ENCODE data around the gene PIGH.

DNA sequence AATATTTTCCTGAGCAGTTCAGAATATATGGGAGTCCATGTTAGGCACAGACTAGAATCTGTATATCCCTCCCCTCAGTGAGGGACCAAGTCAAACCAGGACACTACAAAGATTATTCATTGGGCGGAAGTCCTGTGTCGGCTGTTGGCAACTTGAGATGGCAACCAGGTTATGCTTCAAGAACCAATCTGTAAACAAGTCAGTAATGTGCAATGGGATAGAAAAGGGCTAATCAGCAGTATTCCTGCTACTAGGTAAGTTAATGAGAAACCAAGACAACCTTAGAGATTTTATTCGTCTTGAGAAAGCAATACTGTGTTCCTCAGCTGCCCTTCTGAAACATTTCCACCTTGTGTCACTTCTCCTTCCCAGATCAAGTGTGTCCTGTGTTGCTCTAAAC is 46.1 kb upstream of the PIGH start:
- TF ChIP-seq, protein P1, sequence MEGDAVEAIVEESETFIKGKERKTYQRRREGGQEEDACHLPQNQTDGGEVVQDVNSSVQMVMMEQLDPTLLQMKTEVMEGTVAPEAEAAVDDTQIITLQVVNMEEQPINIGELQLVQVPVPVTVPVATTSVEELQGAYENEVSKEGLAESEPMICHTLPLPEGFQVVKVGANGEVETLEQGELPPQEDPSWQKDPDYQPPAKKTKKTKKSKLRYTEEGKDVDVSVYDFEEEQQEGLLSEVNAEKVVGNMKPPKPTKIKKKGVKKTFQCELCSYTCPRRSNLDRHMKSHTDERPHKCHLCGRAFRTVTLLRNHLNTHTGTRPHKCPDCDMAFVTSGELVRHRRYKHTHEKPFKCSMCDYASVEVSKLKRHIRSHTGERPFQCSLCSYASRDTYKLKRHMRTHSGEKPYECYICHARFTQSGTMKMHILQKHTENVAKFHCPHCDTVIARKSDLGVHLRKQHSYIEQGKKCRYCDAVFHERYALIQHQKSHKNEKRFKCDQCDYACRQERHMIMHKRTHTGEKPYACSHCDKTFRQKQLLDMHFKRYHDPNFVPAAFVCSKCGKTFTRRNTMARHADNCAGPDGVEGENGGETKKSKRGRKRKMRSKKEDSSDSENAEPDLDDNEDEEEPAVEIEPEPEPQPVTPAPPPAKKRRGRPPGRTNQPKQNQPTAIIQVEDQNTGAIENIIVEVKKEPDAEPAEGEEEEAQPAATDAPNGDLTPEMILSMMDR (IDR thresholded peaks at IDR 0.05) = no peak
- TF ChIP-seq EP300 (IDR thresholded peaks at IDR 0.05) (no peak), POLR2A (IDR thresholded peaks at IDR 0.05) (no peak)
